ENCODE results near the gene PSME3IP1. TPM values are rescaled to one million over a fixed set of nuclear protein-coding genes. Genes with fewer than 3 reads are reported as not detected.

Gene PSME3IP1
- total RNA-seq, 1 donor from 2014 or later, result 67.7 TPM

Other genes starting within 250 kb of the PSME3IP1 start
- 0.14 and 0.33 TPM in 2 replicates for gene CETP, start 224.1 kb downstream of the PSME3IP1 start, total RNA-seq
- 10.2 and 16.8 TPM in 2 replicates for gene NLRC5, start 196.5 kb downstream of the PSME3IP1 start, total RNA-seq
- gene CPNE2, start 93.5 kb downstream of the PSME3IP1 start, total RNA-seq, result 70.8 and 73.7 TPM in 2 replicates
- gene RSPRY1, start 290 bp upstream of the PSME3IP1 start, total RNA-seq, result 65.5 and 90.7 TPM in 2 replicates
- 92.6 and 94.5 TPM in 2 replicates for gene ARL2BP, start 59.2 kb upstream of the PSME3IP1 start, total RNA-seq
- gene PLLP, start 98.6 kb upstream of the PSME3IP1 start, total RNA-seq, result 1.5 and 8.4 TPM in 2 replicates
- gene CCL22, start 172.7 kb upstream of the PSME3IP1 start, total RNA-seq, result not detected in 2 replicates
- 2.1 and 3.0 TPM in 2 replicates for gene CX3CL1, start 186.5 kb upstream of the PSME3IP1 start, total RNA-seq
- not detected in 2 replicates for gene CCL17, start 218.7 kb upstream of the PSME3IP1 start, total RNA-seq

All from pulmonary artery endothelial cell (primary cell).